Measurements from ENCODE around the gene MAP4K5. TPM values are rescaled to one million over a fixed set of nuclear protein-coding genes. Genes with fewer than 3 reads are reported as not detected.

MAP4K5 gene
- total RNA-seq, 1 experiment from 2014 or later = 39.1 TPM

DNA sequence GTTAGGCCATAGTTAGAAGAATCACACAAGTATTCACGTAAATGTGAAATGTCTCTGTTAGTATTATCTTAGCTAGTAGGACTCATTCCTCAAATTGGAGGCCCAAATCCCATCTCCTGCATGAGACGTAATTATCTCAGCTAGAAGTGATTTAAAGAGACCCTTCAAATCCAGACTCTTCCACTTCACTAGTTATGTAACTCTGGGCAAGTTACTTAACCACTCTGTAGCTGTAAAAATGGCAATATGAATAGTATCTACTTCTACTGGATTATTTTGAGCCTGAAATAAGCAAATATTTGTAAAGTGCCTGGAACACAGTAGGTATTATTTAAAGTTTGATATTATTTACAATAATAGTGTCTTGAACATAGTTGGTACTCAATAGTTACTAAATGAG lies 107.3 kb downstream of the MAP4K5 start (continued):
- TF ChIP-seq CBX3 (IDR thresholded peaks at IDR 0.05; ENCODE audit: low read depth) (no peak), ZNF274 (IDR thresholded peaks at IDR 0.05; ENCODE audit: low read depth, low read length) (no peak), POLR2A (IDR thresholded peaks at IDR 0.05; ENCODE audit: borderline replicate concordance, extremely low read depth, insufficient read depth, insufficient read length) (no peak), SIN3A (IDR thresholded peaks at IDR 0.05; ENCODE audit: low read depth) (no peak), ZFX (IDR thresholded peaks at IDR 0.05) (no peak), TCF7L2 (IDR thresholded peaks at IDR 0.05; ENCODE audit: borderline replicate concordance, extremely low read depth, insufficient read depth, insufficient read length) (no peak), EZH2phosphoT487 (IDR thresholded peaks at IDR 0.05; ENCODE audit: borderline replicate concordance) (no peak), ELF1 (IDR thresholded peaks at IDR 0.05; ENCODE audit: borderline replicate concordance, low read depth) (no peak), EZH2 (IDR thresholded peaks at IDR 0.05) (no peak), SP1 (IDR thresholded peaks at IDR 0.05; ENCODE audit: low read depth) (no peak)
- TF ChIP-seq, protein P1, sequence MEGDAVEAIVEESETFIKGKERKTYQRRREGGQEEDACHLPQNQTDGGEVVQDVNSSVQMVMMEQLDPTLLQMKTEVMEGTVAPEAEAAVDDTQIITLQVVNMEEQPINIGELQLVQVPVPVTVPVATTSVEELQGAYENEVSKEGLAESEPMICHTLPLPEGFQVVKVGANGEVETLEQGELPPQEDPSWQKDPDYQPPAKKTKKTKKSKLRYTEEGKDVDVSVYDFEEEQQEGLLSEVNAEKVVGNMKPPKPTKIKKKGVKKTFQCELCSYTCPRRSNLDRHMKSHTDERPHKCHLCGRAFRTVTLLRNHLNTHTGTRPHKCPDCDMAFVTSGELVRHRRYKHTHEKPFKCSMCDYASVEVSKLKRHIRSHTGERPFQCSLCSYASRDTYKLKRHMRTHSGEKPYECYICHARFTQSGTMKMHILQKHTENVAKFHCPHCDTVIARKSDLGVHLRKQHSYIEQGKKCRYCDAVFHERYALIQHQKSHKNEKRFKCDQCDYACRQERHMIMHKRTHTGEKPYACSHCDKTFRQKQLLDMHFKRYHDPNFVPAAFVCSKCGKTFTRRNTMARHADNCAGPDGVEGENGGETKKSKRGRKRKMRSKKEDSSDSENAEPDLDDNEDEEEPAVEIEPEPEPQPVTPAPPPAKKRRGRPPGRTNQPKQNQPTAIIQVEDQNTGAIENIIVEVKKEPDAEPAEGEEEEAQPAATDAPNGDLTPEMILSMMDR (IDR thresholded peaks at IDR 0.05 in 2 of 3, conservative IDR thresholded peaks at IDR 0.05 in 1 of 3; ENCODE audit: borderline replicate concordance in 1 of 3, insufficient read depth in 1 of 3, low read depth in 2 of 3, low read length in 2 of 3) = no peak
- TF ChIP-seq, protein P2, sequence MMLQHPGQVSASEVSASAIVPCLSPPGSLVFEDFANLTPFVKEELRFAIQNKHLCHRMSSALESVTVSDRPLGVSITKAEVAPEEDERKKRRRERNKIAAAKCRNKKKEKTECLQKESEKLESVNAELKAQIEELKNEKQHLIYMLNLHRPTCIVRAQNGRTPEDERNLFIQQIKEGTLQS (IDR thresholded peaks at IDR 0.05) = no peak
- TF ChIP-seq, protein P3, sequence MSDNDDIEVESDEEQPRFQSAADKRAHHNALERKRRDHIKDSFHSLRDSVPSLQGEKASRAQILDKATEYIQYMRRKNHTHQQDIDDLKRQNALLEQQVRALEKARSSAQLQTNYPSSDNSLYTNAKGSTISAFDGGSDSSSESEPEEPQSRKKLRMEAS (IDR thresholded peaks at IDR 0.05) = no peak

GRCh38 chr14:50423529-50423928 lies 108.8 kb downstream of the MAP4K5 start:
- Histone ChIP-seq H3K27ac (ENCODE audit: low read depth, low read length) (no peak overlapping the region), H3K4me3 (replicated peaks in 1 of 2; ENCODE audit: low read depth in 1 of 2, low read length in 2 of 2) (no peak overlapping the region), H3K9ac (ENCODE audit: low read length) (no peak overlapping the region), H3K9me2 (ENCODE audit: insufficient read depth) (no peaks in the 10 kb centered on the region), H3K36me3 (ENCODE audit: control insufficient read depth in 1 of 2, insufficient read depth in 2 of 2, low read length in 2 of 2) (peaks cover 3 to 11% of the 10 kb centered on the region in 2 experiments; a peak in 3 of 4 replicates), H4K20me1 (ENCODE audit: insufficient read depth) (no peaks in the 10 kb centered on the region), H3K9me3 (ENCODE audit: control insufficient read depth in 1 of 2, insufficient read depth in 1 of 2, low read depth in 1 of 2, low read length in 2 of 2) (no peaks in the 10 kb centered on the region), H3K4me1 (ENCODE audit: control insufficient read depth in 1 of 2, insufficient read depth in 2 of 2, low read length in 2 of 2) (no peaks in the 10 kb centered on the region), H3K27me3 (ENCODE audit: insufficient read depth, low read length) (no peaks in the 10 kb centered on the region), H2AFZ (ENCODE audit: low read depth, low read length, poor library complexity, severe bottlenecking) (no peak overlapping the region), H3K79me2 (ENCODE audit: insufficient read depth, low read length) (no peaks in the 10 kb centered on the region), H3K4me2 (ENCODE audit: low read length) (no peak overlapping the region)
- no TSS peak for BruUV-seq (replicated peaks)
- intact Hi-C loops (cut with micrococcal nuclease) = no loop called here
- ChIA-PET CTCF (no interaction called here), RAD21 (ENCODE audit: low non-redundant PET in 1 of 2, low total read pairs in 2 of 2, uncharacterized antibody in 2 of 2, unreplicated experiment in 2 of 2) (no interaction called here), POLR2A (no interaction called here)
- no peak for TF ChIP-seq EZH2phosphoT487 (IDR thresholded peaks at IDR 0.05; ENCODE audit: borderline replicate concordance)
- TF ChIP-seq EZH2 (IDR thresholded peaks at IDR 0.05) = no peak
- TF ChIP-seq SP1 (IDR thresholded peaks at IDR 0.05; ENCODE audit: low read depth) = no peak
- TF ChIP-seq SIN3A (IDR thresholded peaks at IDR 0.05; ENCODE audit: low read depth) = no peak
- TF ChIP-seq JUND (IDR thresholded peaks at IDR 0.05) = no peak
- no peak for TF ChIP-seq CEBPB (IDR thresholded peaks at IDR 0.05; ENCODE audit: low read depth)
- no peak for TF ChIP-seq CBX3 (IDR thresholded peaks at IDR 0.05; ENCODE audit: low read depth)
- TF ChIP-seq RAD21 (IDR thresholded peaks at IDR 0.05; ENCODE audit: low read depth) = no peak
- TF ChIP-seq TCF7L2 (IDR thresholded peaks at IDR 0.05; ENCODE audit: borderline replicate concordance, extremely low read depth, insufficient read depth, insufficient read length) = no peak
- TF ChIP-seq, protein P3 (IDR thresholded peaks at IDR 0.05) = no peak
- TF ChIP-seq, protein P1 (IDR thresholded peaks at IDR 0.05 in 2 of 3, conservative IDR thresholded peaks at IDR 0.05 in 1 of 3; ENCODE audit: borderline replicate concordance in 1 of 3, insufficient read depth in 1 of 3, low read depth in 2 of 3, low read length in 2 of 3) = no peak
- no peak for TF ChIP-seq POLR2AphosphoS5 (IDR thresholded peaks at IDR 0.05; ENCODE audit: low read depth, low read length)
- no peak for TF ChIP-seq ELF1 (IDR thresholded peaks at IDR 0.05; ENCODE audit: borderline replicate concordance, low read depth)
- TF ChIP-seq, protein P2 (IDR thresholded peaks at IDR 0.05) = no peak
- no peak for TF ChIP-seq EGR1 (IDR thresholded peaks at IDR 0.05; ENCODE audit: low read depth)
- no peak for TF ChIP-seq ZFX (IDR thresholded peaks at IDR 0.05)
- ATAC-seq (no peak), DNase-seq (ENCODE audit: low read depth, low spot score) (no peak)
